H1 (cell line): Measurements from ENCODE around the gene HSD11B1L. TPM values are rescaled to one million over a fixed set of nuclear protein-coding genes. Genes with fewer than 3 reads are reported as not detected.

Experiments
- CTCF ChIA-PET: fragments of 300-600 bp; sonication (Branson Sonifier 250); formaldehyde crosslinking; loops from one replicate; lab custom pipeline; 2021; ENCODE audit not compliant: partially characterized antibody; lab: Charles Lee
- POLR2A ChIA-PET: fragments of 300-600 bp; sonication (Branson Sonifier 250); formaldehyde crosslinking; loops from one replicate; lab custom pipeline; 2021; ENCODE audit warnings: inconsistent platforms; ENCODE audit not compliant: partially characterized antibody; lab: Charles Lee
- DNase-seq, 2 experiments: peaks; one replicate each; pipeline versions ENCODE4 v3.0.0 to v3.0.0-alpha.2; 2010 to 2022; ENCODE audit warnings: low spot score in 2 of 2, low read depth in 1 of 2, mixed read lengths in 1 of 2
- FAIRE-seq: peaks from 2 replicates; lab custom pipeline; 2011; peaks lifted over from hg19 to GRCh38; lab: Jason Lieb, UNC
- H2AFZ ChIP-seq: 2 replicates; pipeline ENCODE4 v1.8.1; 2012; ENCODE audit warnings: low read length, inconsistent platforms
- H2AK5ac ChIP-seq: 2 replicates; pipeline ENCODE4 v1.6.1; 2013; ENCODE audit warnings: low read depth, low read length
- H2BK120ac ChIP-seq: replicated peaks from 2 replicates; pipeline ENCODE3; 2013; ENCODE audit warnings: low read depth, low read length, inconsistent platforms
- H2BK12ac ChIP-seq: 2 replicates; pipeline ENCODE4 v1.6.1; 2013; ENCODE audit warnings: low read depth, low read length
- H2BK15ac ChIP-seq: 2 replicates; pipeline ENCODE4 v1.6.1; 2013; ENCODE audit warnings: low read length
- H2BK20ac ChIP-seq: 2 replicates; pipeline ENCODE4 v1.6.1; 2013; ENCODE audit warnings: low read length
- H2BK5ac ChIP-seq: 2 replicates; pipeline ENCODE4 v1.6.1; 2013; ENCODE audit warnings: low read depth, low read length
- H3K14ac ChIP-seq: 2 replicates; pipeline ENCODE4 v1.6.1; 2013; ENCODE audit warnings: inconsistent platforms; ENCODE audit not compliant: insufficient read length
- H3K18ac ChIP-seq: 2 replicates; pipeline ENCODE4 v1.6.1; 2013; ENCODE audit warnings: low read length; ENCODE audit errors: extremely low read depth
- H3K23ac ChIP-seq: 2 replicates; pipeline ENCODE4 v1.6.1; 2013; ENCODE audit warnings: inconsistent platforms; ENCODE audit not compliant: insufficient read length
- H3K23me2 ChIP-seq: 2 replicates; pipeline ENCODE4 v1.6.1; 2013; ENCODE audit warnings: low read depth, low read length
- H3K27ac ChIP-seq: 2 replicates; pipeline ENCODE4 v1.6.1; 2011; ENCODE audit warnings: low read depth, low read length, inconsistent platforms
- H3K27me3 ChIP-seq, 4 experiments: replicated peaks in 1 of 4; 1 replicate in 1 of 4; 2 replicates in 3 of 4; pipeline versions ENCODE4 v1.6.1 to v1.8.1; 2011 to 2013; ENCODE audit warnings: low read length in 3 of 4, mild to moderate bottlenecking in 3 of 4, inconsistent platforms in 2 of 4, mixed read lengths in 2 of 4, moderate library complexity in 1 of 4; ENCODE audit not compliant: control insufficient read depth in 3 of 4, insufficient read depth in 3 of 4; ENCODE audit errors: extremely low read depth in 1 of 4
- H3K36me3 ChIP-seq, 4 experiments: 2 replicates each; pipeline versions ENCODE4 v1.6.1 to v1.8.1; 2011 to 2013; ENCODE audit warnings: mild to moderate bottlenecking in 4 of 4, low read length in 3 of 4, moderate library complexity in 2 of 4, control low read depth in 1 of 4, inconsistent platforms in 1 of 4; ENCODE audit not compliant: insufficient read depth in 4 of 4, control insufficient read depth in 2 of 4
- H3K4ac ChIP-seq: replicated peaks from 2 replicates; pipeline ENCODE3; 2013; ENCODE audit warnings: low read length, low read depth, mixed read lengths, inconsistent platforms; ENCODE audit not compliant: insufficient read length
- H3K4me1 ChIP-seq, 4 experiments: replicated peaks in 1 of 4; 1 replicate in 1 of 4; 2 replicates in 3 of 4; pipeline versions ENCODE4 v1.6.1 to v1.8.1; 2011 to 2013; ENCODE audit warnings: low read length in 3 of 4, inconsistent platforms in 2 of 4, mixed read lengths in 1 of 4; ENCODE audit not compliant: insufficient read depth in 4 of 4, control insufficient read depth in 3 of 4
- H3K4me2 ChIP-seq, 2 experiments: 2 replicates each; pipeline versions ENCODE4 v1.6.1 to v1.8.1; 2011 to 2013; ENCODE audit warnings: low read depth in 2 of 2, low read length in 2 of 2, control low read depth in 1 of 2, inconsistent platforms in 1 of 2, mild to moderate bottlenecking in 1 of 2; ENCODE audit not compliant: insufficient read depth in 1 of 2
- H3K4me3 ChIP-seq, 4 experiments: fragments of 200-600, 300-600 bp in 1 of 4; sonication (generic), shearing (Covaris generic), sonication (Bioruptor Twin) in 1 of 4; 2 replicates each; pipeline versions ENCODE4 v1.5.1 to v1.8.1; 2011 to 2016; ENCODE audit warnings: low read length in 4 of 4, low read depth in 3 of 4, control low read depth in 2 of 4, inconsistent platforms in 2 of 4, mild to moderate bottlenecking in 2 of 4, mixed read lengths in 1 of 4, moderate library complexity in 1 of 4; ENCODE audit not compliant: insufficient read depth in 2 of 4; ENCODE audit errors: extremely low read depth in 1 of 4
- H3K56ac ChIP-seq: replicated peaks from 2 replicates; pipeline ENCODE3; 2013; ENCODE audit warnings: low read depth, mild to moderate bottlenecking, mixed read lengths, low read length, inconsistent platforms; ENCODE audit not compliant: insufficient read length
- H3K79me1 ChIP-seq: 2 replicates; pipeline ENCODE4 v1.6.1; 2013; ENCODE audit warnings: low read depth, low read length, control low read depth
- H3K79me2 ChIP-seq, 2 experiments: 2 replicates each; pipeline versions ENCODE4 v1.6.1 to v1.8.1; 2012 to 2013; ENCODE audit warnings: low read length in 2 of 2, mild to moderate bottlenecking in 2 of 2, inconsistent platforms in 1 of 2; ENCODE audit not compliant: insufficient read depth in 2 of 2, control insufficient read depth in 1 of 2
- H3K9ac ChIP-seq, 4 experiments: replicated peaks in 1 of 4; 1 replicate in 1 of 4; 2 replicates in 3 of 4; pipeline versions ENCODE4 v1.6.1 to v1.8.1; 2011 to 2013; ENCODE audit warnings: low read depth in 3 of 4, low read length in 3 of 4, control low read depth in 2 of 4, mild to moderate bottlenecking in 2 of 4, moderate library complexity in 2 of 4, inconsistent platforms in 1 of 4; ENCODE audit errors: extremely low read depth in 1 of 4
- H3K9me3 ChIP-seq, 2 experiments: 2 replicates each; pipeline versions ENCODE4 v1.6.1 to v1.8.1; 2012 to 2013; ENCODE audit warnings: mild to moderate bottlenecking in 2 of 2, moderate library complexity in 2 of 2, control low read depth in 1 of 2, inconsistent platforms in 1 of 2, low read depth in 1 of 2, low read length in 1 of 2, mixed read lengths in 1 of 2; ENCODE audit not compliant: insufficient read depth in 2 of 2
- H4K20me1 ChIP-seq, 2 experiments: replicated peaks in 1 of 2; 2 replicates each; pipeline versions ENCODE3 to v1.8.1; 2011 to 2013; ENCODE audit warnings: inconsistent platforms in 2 of 2, low read length in 2 of 2, mild to moderate bottlenecking in 1 of 2; ENCODE audit not compliant: insufficient read depth in 2 of 2, control insufficient read depth in 1 of 2
- H4K5ac ChIP-seq: 2 replicates; pipeline ENCODE4 v1.6.1; 2013; ENCODE audit warnings: low read length, low read depth, mixed read lengths, inconsistent platforms; ENCODE audit not compliant: insufficient read length
- H4K8ac ChIP-seq: 2 replicates; pipeline ENCODE4 v1.8.0; 2013; ENCODE audit warnings: mild to moderate bottlenecking, moderate library complexity, low read length, inconsistent platforms; ENCODE audit not compliant: insufficient read depth; ENCODE audit errors: extremely low read depth
- H4K91ac ChIP-seq: replicated peaks from 2 replicates; pipeline ENCODE3; 2013; ENCODE audit warnings: low read length, mixed read lengths, inconsistent platforms; ENCODE audit not compliant: insufficient read length
- SIX5 ChIP-seq: IDR thresholded peaks from 2 replicates; pipeline ENCODE4 v1.6.1; 2011; ENCODE audit warnings: mild to moderate bottlenecking, low read depth, low read length
- WGBS, 2 experiments: shearing (Covaris generic) in 1 of 2; methylation state at CpG; one replicate each; pipeline versions ENCODE4 v1.1.6 to v1.1.7; 2013 to 2015; ENCODE audit warnings: low lambda C conversion rate in 2 of 2, mixed read lengths in 2 of 2, inconsistent platforms in 1 of 2, low coverage in 1 of 2, missing lambda C conversion rate in 1 of 2; ENCODE audit not compliant: insufficient replicate concordance in 2 of 2, insufficient coverage in 1 of 2, insufficient read length in 1 of 2; ENCODE audit errors: extremely low coverage in 1 of 2, missing lambda C conversion rate in 1 of 2; 5-methylcytosine and 5-hydroxymethylcytosine counted together
- polyA plus RNA-seq, 7 experiments: library from polyadenylated mRNA; depleted of rRNA in 3 of 7; stranded (reverse) in 5 of 7; unstranded in 2 of 7; fragments of >200 nt in 5 of 7; fragments of 200-250 nt in 2 of 7; gene quantifications; 1 replicate in 5 of 7; 2 replicates in 1 of 7; 4 replicates in 1 of 7; pipeline versions ENCODE4 v1.2.1 to v1.2.3, GENCODE V29; 2011 to 2013; ENCODE audit warnings: missing spikeins in 2 of 7, mixed read lengths in 2 of 7
- total RNA-seq: library from RNA; stranded (reverse); fragmentation: NEBNext Ultra II Directional; extraction: Animal tissue kit (Norgen Biotek cat#: 25700); gene quantifications from 2 replicates; pipeline ENCODE4 v1.2.1, GENCODE V29; 2021

The HSD11B1L gene
- total and polyA plus RNA-seq, 2 of the 8 experiments (the other 6 are each of a cell fraction or from before 2014, with no cell fraction given) = 8.2 to 20.6 TPM

GRCh38 chr19:5661483-5661882, 19.3 kb upstream of the HSD11B1L start:
- Histone ChIP-seq H3K23me2 (no peaks in the 10 kb centered on the region), H3K23ac (no peak overlapping the region), H3K79me1 (no peaks in the 10 kb centered on the region; the same call in 1 of the 2 replicates), H3K14ac (no peak overlapping the region), H4K20me1 (peaks cover 3 to 10% of the 10 kb centered on the region in 2 experiments), H4K5ac (no peak overlapping the region), H2BK120ac (no peak overlapping the region), H3K27me3 (no peaks in the 10 kb centered on the region), H3K4ac (no peak overlapping the region), H3K4me2 (no peak overlapping the region), H4K91ac (no peak overlapping the region), H2BK5ac (no peak overlapping the region; the same call in 1 of the 2 replicates), H3K4me1 (no peaks in the 10 kb centered on the region), H3K9me3 (no peaks in the 10 kb centered on the region), H2BK12ac (no peak overlapping the region), H3K9ac (no peak overlapping the region), H3K27ac (no peak overlapping the region), H4K8ac (peak overlapping the region; percentile 51; the same call in 1 of the 2 replicates), H2BK15ac (no peak overlapping the region), H2BK20ac (no peak overlapping the region), H3K4me3 (no peak overlapping the region), H3K56ac (no peak overlapping the region), H2AFZ (no peak overlapping the region), H3K36me3 (peaks cover 37 to 86% (median 68%) of the 10 kb centered on the region in 4 experiments), H2AK5ac (no peak overlapping the region), H3K79me2 (no peaks in the 10 kb centered on the region), H3K18ac (no peak overlapping the region)
- DNase-seq (no peak), FAIRE-seq (no peak)
- ChIA-PET POLR2A (interaction anchor here (0.6 to 3.8 kb wide), 5 partner anchors 8 to 127 kb away, joined by 3 to 16 read pairs (median 4); partner anchors contain the start of genes RPL36, SAFB and SAFB2), CTCF (interaction anchor here (0.6 to 1.2 kb wide), 3 partner anchors 10 to 1024 kb away, joined by 3 to 4 read pairs (median 3); no protein-coding TSS in a partner anchor)
- 95% methylated on average over 37 of the region's 42 CpGs; no CpG with 5 or more reads in 1 of the 2 experiments for WGBS, 2 experiments
- TF ChIP-seq SIX5 = no peak
